ENCODE measurements around the gene MCOLN1. TPM values are rescaled to one million over a fixed set of nuclear protein-coding genes. Genes with fewer than 3 reads are reported as not detected.

The MCOLN1 gene
- total and polyA plus RNA-seq, 4 donors = 10.9 to 17.0 (median 13.7) TPM

- WGBS = 96% methylated on average over 4 of the region's 4 CpGs
- H3K27ac ChIP-seq (ENCODE audit: low read depth in 1 of 2, low read length in 2 of 2) = no peak overlapping the region
- no peak overlapping the region for H3K9ac ChIP-seq (ENCODE audit: low read depth in 1 of 2, low read length in 2 of 2)
- TF ChIP-seq GABPA (IDR thresholded peaks at IDR 0.05 in 1 of 2, conservative IDR thresholded peaks at IDR 0.05 in 1 of 2) = no peak
- H3K27me3 ChIP-seq (ENCODE audit: control insufficient read depth in 4 of 4, insufficient read depth in 4 of 4, low read length in 3 of 4) = no peaks in the 10 kb centered on the region
- peaks cover 0 to 11% (median 5%) of the 10 kb centered on the region in 4 donors for H3K36me3 ChIP-seq (ENCODE audit: control insufficient read depth in 4 of 4, insufficient read depth in 3 of 4, low read depth in 1 of 4, low read length in 3 of 4)
- no peaks in the 10 kb centered on the region for H3K4me1 ChIP-seq (ENCODE audit: control insufficient read depth in 4 of 4, insufficient read depth in 4 of 4, low read length in 3 of 4)
- no peak overlapping the region for H3K4me3 ChIP-seq (ENCODE audit: low read depth in 1 of 3, low read length in 3 of 3)
- no peaks in the 10 kb centered on the region for H3K9me3 ChIP-seq (ENCODE audit: control insufficient read depth in 4 of 4, low read length in 3 of 4)
- no peak for DNase-seq (ENCODE audit: low spot score)
These were observed 42.4 kb downstream of the MCOLN1 start for GRCh38 chr19:7564866-7565265.

GRCh38 chr19:7565332-7565731, 42.9 kb downstream of the MCOLN1 start:
- H3K4me3 ChIP-seq (ENCODE audit: low read depth in 1 of 3, low read length in 3 of 3) = no peak overlapping the region
- whole genome bisulfite sequencing = 84% methylated on average over 5 of the region's 5 CpGs
- H3K27me3 ChIP-seq (ENCODE audit: control insufficient read depth in 4 of 4, insufficient read depth in 4 of 4, low read length in 3 of 4) = no peaks in the 10 kb centered on the region
- peaks cover 0 to 8% (median 3%) of the 10 kb centered on the region in 4 donors for H3K36me3 ChIP-seq (ENCODE audit: control insufficient read depth in 4 of 4, insufficient read depth in 3 of 4, low read depth in 1 of 4, low read length in 3 of 4)
- TF ChIP-seq ZBTB33 (IDR thresholded peaks at IDR 0.05) (no peak), TAF1 (conservative IDR thresholded peaks at IDR 0.05) (no peak), RXRA (IDR thresholded peaks at IDR 0.05) (no peak), FOXA1 (IDR thresholded peaks at IDR 0.05) (no peak), CTCF (IDR thresholded peaks at IDR 0.05; ENCODE audit: low read depth, low read length, missing input control) (no peak), RAD21 (IDR thresholded peaks at IDR 0.05) (no peak), FOXA2 (IDR thresholded peaks at IDR 0.05) (no peak), HNF4G (IDR thresholded peaks at IDR 0.05) (no peak), REST (IDR thresholded peaks at IDR 0.05) (no peak), JUND (IDR thresholded peaks at IDR 0.05) (no peak), HNF4A (conservative IDR thresholded peaks at IDR 0.05) (no peak), YY1 (IDR thresholded peaks at IDR 0.05) (no peak)
- no peak overlapping the region for H3K9ac ChIP-seq (ENCODE audit: low read depth in 1 of 2, low read length in 2 of 2)
- H3K9me3 ChIP-seq (ENCODE audit: control insufficient read depth in 4 of 4, low read length in 3 of 4) = no peaks in the 10 kb centered on the region
- H3K4me1 ChIP-seq (ENCODE audit: control insufficient read depth in 4 of 4, insufficient read depth in 4 of 4, low read length in 3 of 4) = no peaks in the 10 kb centered on the region
- no peak for DNase-seq (ENCODE audit: low spot score)
- H3K27ac ChIP-seq (ENCODE audit: low read depth in 1 of 2, low read length in 2 of 2) = no peak overlapping the region

Data from liver (tissue), 9 donors.